Ovary (tissue), 3 donors: ENCODE results near the gene HTR2A.

Source experiments
- CTCF ChIP-seq, 3 donors: fragments of 450-650 bp in 2 of 3; fragments of 200-600 bp in 1 of 3; IDR thresholded peaks; one replicate each; pipeline versions ENCODE4 v1.5.1 to v1.8.0; 2016 to 2022; ENCODE audit warnings: antibody characterized with exemption in 3 of 3, mild to moderate bottlenecking in 1 of 3
- EP300 ChIP-seq: sonication (generic); formaldehyde crosslinking; IDR thresholded peaks from one replicate; pipeline ENCODE4 v1.6.1; 2017; ENCODE audit warnings: antibody characterized with exemption
- POLR2A ChIP-seq: fragments of 450-650 bp; IDR thresholded peaks from one replicate; pipeline ENCODE4 v1.6.1; 2017; ENCODE audit warnings: antibody characterized with exemption, mild to moderate bottlenecking, moderate library complexity
- donor health status: DM: no; HTN: no; CAD: no.

GRCh38 chr13:46846726-46847125 is 50.1 kb downstream of the HTR2A start:
- no peak for TF ChIP-seq CTCF (IDR thresholded peaks at IDR 0.05)
- no peak for TF ChIP-seq POLR2A
- TF ChIP-seq EP300 = no peak
